GM12873 (cell line): ENCODE data around the gene INHBC.

Experiments used
- CTCF ChIP-seq: IDR thresholded peaks from 2 replicates; pipeline ENCODE4 v1.5.1; 2012; ENCODE audit warnings: low read depth, mild to moderate bottlenecking, moderate library complexity, low read length, control low read depth; ENCODE audit not compliant: insufficient read depth; ENCODE audit errors: missing control alignments

The INHBC gene

DNA sequence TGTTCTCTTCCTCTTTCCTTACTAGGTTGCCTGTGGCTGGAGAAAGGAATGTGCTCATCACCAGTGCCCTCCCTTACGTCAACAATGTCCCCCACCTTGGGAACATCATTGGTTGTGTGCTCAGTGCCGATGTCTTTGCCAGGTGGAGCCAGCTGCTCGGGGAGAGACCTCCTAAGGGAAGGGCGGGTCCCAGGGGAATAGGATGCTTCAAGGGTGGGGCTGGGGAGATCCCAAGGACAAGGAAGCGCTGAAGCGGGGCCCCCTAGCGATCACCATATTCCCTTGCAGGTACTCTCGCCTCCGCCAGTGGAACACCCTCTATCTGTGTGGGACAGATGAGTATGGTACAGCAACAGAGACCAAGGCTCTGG lies 63.5 kb downstream of the INHBC start:
- TF ChIP-seq CTCF, result no peak

DNA sequence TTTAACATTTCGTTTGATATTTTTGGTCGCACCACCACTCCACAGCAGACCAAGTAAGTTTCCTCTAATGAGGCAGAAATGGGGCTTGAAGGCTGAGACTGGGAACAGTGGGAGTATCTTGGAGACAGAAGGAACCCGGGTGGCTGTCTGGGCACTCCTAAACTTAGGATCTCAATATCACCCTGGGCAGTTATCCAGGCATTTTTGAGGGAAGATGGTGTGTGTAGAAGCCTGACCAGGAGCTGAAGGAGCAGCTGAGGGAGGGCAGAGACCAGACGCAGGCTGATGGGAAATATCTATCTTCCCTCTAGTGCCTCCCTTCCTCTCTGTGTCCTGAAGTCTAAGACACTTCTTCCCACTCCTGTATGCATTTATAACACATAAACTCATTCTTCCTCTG lies 64.0 kb downstream of the INHBC start:
- TF ChIP-seq CTCF, result no peak

DNA sequence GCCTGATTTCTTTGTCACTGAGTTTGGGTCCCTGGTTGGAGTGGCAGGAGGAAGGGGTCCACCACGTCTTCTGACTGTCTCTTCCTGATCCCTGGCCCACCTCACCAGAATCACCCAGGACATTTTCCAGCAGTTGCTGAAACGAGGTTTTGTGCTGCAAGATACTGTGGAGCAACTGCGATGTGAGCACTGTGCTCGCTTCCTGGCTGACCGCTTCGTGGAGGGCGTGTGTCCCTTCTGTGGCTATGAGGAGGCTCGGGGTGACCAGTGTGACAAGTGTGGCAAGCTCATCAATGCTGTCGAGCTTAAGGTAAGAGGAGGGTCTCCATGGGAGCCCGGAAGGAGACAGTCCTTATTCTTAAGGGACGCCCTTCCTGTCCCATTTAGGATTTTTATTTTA lies 65.6 kb downstream of the INHBC start:
- no peak for TF ChIP-seq CTCF
